T-helper 2 cell treated with Interferon-gamma antibody and Interleukin-4, amounts not matched to agents 100 ng/mL and 5 ng/mL, for 36 hours (primary cell): ENCODE measurements around the gene UBE2G2. TPM values are rescaled to one million over a fixed set of nuclear protein-coding genes. Genes with fewer than 3 reads are reported as not detected.

ENCODE experiments used
- intact Hi-C: fragments of 100-400 bp; cut with micrococcal nuclease; formaldehyde crosslinking; loops from one replicate; pipeline ENCODE4 v1.15.1; 2023
- total RNA-seq: library from RNA; stranded (reverse); gene quantifications from 2 replicates; pipeline ENCODE4 v1.2.3, GENCODE V29; 2022

UBE2G2 gene
- total RNA-seq, 1 donor from 2014 or later: 106 TPM

- intact Hi-C loops: no loop called here
Measured at GRCh38 chr21:44752671-44753235, 48.9 kb downstream of the UBE2G2 start.

GRCh38 chr21:44751799-44752636 lies 49.6 kb downstream of the UBE2G2 start:
- intact Hi-C loops: no loop called here

GRCh38 chr21:44751186-44751798 lies 50.3 kb downstream of the UBE2G2 start:
- intact Hi-C loops: no loop called here

GRCh38 chr21:44750675-44751025 lies 51.0 kb downstream of the UBE2G2 start:
- intact Hi-C loops: no loop called here

GRCh38 chr21:44749759-44750674 lies 51.6 kb downstream of the UBE2G2 start:
- intact Hi-C loops: no loop called here

- intact Hi-C loops: no loop called here
Measured at GRCh38 chr21:44749116-44749758, 52.4 kb downstream of the UBE2G2 start.

- intact Hi-C loops: no loop called here
Measured at GRCh38 chr21:44748621-44749020, 53.0 kb downstream of the UBE2G2 start.

GRCh38 chr21:44742418-44743153 lies 59.0 kb downstream of the UBE2G2 start:
- intact Hi-C loops: loop anchor here (2.0 kb wide), 1 partner anchor 232 kb away; no protein-coding TSS in a partner anchor

- intact Hi-C loops: loop anchor here (2.0 kb wide), 1 partner anchor 231 kb away; no protein-coding TSS in a partner anchor
Measured at GRCh38 chr21:44741921-44742320, 59.7 kb downstream of the UBE2G2 start.

GRCh38 chr21:44740742-44741141 lies 60.9 kb downstream of the UBE2G2 start:
- intact Hi-C loops: no loop called here

- intact Hi-C loops: no loop called here
Measured at GRCh38 chr21:44739316-44739715, 62.3 kb downstream of the UBE2G2 start.

- intact Hi-C loops: no loop called here
Measured at GRCh38 chr21:44738621-44739020, 63.0 kb downstream of the UBE2G2 start.

- intact Hi-C loops: no loop called here
Measured at GRCh38 chr21:44737706-44738354, 63.8 kb downstream of the UBE2G2 start.

- intact Hi-C loops: no loop called here
Measured at GRCh38 chr21:44736291-44737004, 65.2 kb downstream of the UBE2G2 start.

GRCh38 chr21:44735821-44736220 lies 65.8 kb downstream of the UBE2G2 start:
- intact Hi-C loops: no loop called here

- intact Hi-C loops: no loop called here
Measured at GRCh38 chr21:44734841-44735240, 66.8 kb downstream of the UBE2G2 start.

GRCh38 chr21:44734026-44734745 lies 67.4 kb downstream of the UBE2G2 start:
- intact Hi-C loops: no loop called here

- intact Hi-C loops: no loop called here
Measured at GRCh38 chr21:44732956-44733355, 68.7 kb downstream of the UBE2G2 start.
